ENCODE data around the gene CEMIP.

The CEMIP gene

DNA sequence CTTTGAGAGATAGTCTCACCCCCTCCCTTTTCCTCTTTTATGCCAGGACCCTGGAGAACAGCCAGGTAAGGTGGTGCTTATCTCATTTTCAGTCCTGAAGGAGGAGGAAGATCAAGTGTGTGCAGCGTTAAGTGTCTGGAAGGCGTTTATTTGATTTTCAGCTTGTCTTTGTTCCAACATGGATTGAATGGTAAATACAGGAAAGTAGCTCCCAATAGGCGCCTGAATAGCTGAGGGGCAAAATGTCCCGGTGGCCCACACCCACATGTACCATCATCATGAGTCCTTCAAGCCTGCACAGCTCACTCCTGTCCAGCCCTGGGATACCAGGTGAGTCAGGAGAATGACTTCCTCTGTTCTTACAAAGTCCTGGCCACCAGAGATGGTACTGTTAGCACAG, 73.5 kb downstream of the CEMIP start:
- Histone ChIP-seq H3K4me3 (replicated peaks; ENCODE audit: low read depth, low read length) (no peak overlapping the region), H3K36me3 (ENCODE audit: control insufficient read depth, insufficient read depth, low read length) (no peaks in the 10 kb centered on the region), H3K27me3 (replicated peaks; ENCODE audit: control insufficient read depth, insufficient read depth, low read length) (no peaks in the 10 kb centered on the region; the same call in none of the 2 replicates)
- DNase-seq (ENCODE audit: extremely low read depth, insufficient read length), result no peak
- TF ChIP-seq, protein P1, sequence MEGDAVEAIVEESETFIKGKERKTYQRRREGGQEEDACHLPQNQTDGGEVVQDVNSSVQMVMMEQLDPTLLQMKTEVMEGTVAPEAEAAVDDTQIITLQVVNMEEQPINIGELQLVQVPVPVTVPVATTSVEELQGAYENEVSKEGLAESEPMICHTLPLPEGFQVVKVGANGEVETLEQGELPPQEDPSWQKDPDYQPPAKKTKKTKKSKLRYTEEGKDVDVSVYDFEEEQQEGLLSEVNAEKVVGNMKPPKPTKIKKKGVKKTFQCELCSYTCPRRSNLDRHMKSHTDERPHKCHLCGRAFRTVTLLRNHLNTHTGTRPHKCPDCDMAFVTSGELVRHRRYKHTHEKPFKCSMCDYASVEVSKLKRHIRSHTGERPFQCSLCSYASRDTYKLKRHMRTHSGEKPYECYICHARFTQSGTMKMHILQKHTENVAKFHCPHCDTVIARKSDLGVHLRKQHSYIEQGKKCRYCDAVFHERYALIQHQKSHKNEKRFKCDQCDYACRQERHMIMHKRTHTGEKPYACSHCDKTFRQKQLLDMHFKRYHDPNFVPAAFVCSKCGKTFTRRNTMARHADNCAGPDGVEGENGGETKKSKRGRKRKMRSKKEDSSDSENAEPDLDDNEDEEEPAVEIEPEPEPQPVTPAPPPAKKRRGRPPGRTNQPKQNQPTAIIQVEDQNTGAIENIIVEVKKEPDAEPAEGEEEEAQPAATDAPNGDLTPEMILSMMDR (IDR thresholded peaks at IDR 0.05; ENCODE audit: insufficient read depth, low read length, poor library complexity, severe bottlenecking), result no peak

DNA sequence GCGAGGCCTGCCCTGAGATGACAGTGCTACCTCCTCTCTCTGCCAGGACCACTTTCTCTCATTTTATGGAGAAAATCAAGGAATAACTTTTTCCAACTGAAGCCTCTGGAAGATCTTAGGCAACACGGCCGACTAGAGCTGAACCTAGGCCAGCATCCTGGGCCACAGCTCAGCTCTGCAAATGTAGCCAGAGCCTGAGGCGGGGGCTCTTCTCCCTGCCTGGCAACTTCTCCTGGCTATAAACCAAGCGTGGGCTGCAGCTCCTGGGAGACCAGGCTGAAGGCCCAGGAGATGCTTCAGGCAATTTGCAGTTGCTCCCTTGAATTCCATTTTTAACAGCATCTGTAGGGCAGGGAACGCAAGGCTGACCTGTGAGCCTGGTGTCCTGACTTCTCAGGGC, 74.9 kb downstream of the CEMIP start:
- H3K27me3 ChIP-seq (replicated peaks; ENCODE audit: control insufficient read depth, insufficient read depth, low read length), result no peaks in the 10 kb centered on the region; the same call in 1 of the 2 replicates
- no peak for DNase-seq (ENCODE audit: extremely low read depth, insufficient read length)
- TF ChIP-seq, protein P1 (IDR thresholded peaks at IDR 0.05; ENCODE audit: insufficient read depth, low read length, poor library complexity, severe bottlenecking), result no peak

DNA sequence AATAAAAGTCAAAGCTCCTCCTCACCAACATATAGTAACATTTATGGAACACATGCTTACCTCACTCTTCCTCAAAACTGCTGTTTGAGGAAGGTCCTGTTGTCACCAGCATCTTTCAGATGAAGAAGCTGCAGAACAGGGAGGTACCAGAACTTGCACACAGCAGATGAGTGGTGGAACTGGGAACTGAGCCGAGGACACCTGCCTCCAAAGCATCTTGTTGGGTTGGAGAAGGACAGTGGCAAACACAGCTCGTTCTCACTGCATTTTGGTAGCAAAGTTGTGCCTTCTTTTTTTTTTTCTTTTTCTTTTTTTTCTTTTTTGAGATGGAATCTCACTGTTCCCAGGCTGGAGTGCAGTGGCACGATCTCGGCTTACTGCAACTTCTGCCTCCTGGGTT, 76.0 kb downstream of the CEMIP start:
- TF ChIP-seq, protein P1 (IDR thresholded peaks at IDR 0.05; ENCODE audit: insufficient read depth, low read length, poor library complexity, severe bottlenecking), result no peak
- Histone ChIP-seq H3K36me3 (ENCODE audit: control insufficient read depth, insufficient read depth, low read length) (no peaks in the 10 kb centered on the region), H3K27me3 (replicated peaks; ENCODE audit: control insufficient read depth, insufficient read depth, low read length) (no peaks in the 10 kb centered on the region; the same call in 1 of the 2 replicates), H3K4me3 (replicated peaks; ENCODE audit: low read depth, low read length) (no peak overlapping the region)
- DNase-seq (ENCODE audit: extremely low read depth, insufficient read length), result no peak

More for the DNA sequence above, 74.9 kb downstream of the CEMIP start:
- H3K36me3 ChIP-seq (ENCODE audit: control insufficient read depth, insufficient read depth, low read length), result no peaks in the 10 kb centered on the region
- H3K4me3 ChIP-seq (replicated peaks; ENCODE audit: low read depth, low read length), result no peak overlapping the region

DNA sequence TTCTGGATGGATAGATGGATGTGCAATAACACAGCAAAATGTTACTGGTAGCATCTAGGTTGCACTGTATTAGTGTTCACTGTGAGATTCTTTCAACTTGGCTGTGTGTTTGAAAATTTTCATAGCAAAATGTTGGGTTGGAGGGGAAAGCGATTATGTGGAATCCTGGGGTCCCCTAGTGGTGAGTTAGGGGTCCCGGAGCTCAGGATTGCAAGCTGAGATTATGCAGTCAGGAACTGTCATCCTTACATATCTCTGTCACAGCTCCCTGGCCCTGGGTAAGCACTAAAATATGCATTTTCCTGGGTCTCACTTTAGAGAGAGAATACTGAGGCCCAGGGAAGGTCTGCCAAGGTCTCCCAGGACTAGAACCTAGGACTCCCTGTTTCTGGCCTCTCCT, 77.2 kb downstream of the CEMIP start:
- TF ChIP-seq, protein P1 (IDR thresholded peaks at IDR 0.05; ENCODE audit: insufficient read depth, low read length, poor library complexity, severe bottlenecking), result peak; percentile 18
- Histone ChIP-seq H3K36me3 (ENCODE audit: control insufficient read depth, insufficient read depth, low read length) (no peaks in the 10 kb centered on the region), H3K27me3 (replicated peaks; ENCODE audit: control insufficient read depth, insufficient read depth, low read length) (peaks cover 3% of the 10 kb centered on the region), H3K4me3 (replicated peaks; ENCODE audit: low read depth, low read length) (no peak overlapping the region)
- DNase-seq (ENCODE audit: extremely low read depth, insufficient read length), result no peak

DNA sequence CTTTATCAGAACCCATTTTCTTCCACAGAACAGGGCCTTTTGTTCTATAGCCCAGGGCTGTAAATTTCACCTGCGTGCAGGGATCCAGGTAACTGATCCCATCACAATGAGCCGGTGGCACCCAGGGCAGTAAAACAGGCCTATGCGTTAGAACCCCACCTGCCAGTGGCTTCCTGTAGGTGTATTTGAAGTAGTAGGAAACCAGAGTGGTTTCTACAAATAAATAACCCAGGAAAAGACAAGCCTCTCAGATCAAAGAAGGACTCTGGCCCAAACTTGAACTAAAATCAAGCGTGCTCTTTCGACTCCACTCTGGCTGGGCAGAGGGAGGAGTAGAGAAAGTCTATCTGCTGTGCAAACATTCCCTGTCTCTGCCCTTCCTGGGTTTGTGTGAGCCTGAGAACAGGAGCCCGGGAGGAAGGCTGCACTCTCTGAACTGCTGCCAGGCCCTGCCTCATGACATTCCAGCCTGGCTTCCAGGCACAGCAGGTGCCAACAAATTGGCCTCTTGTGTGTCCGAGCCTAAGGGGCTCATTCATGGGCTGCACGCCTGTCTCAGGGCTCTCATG, 77.7 kb downstream of the CEMIP start:
- peaks cover 3% of the 10 kb centered on the region for H3K27me3 ChIP-seq (replicated peaks; ENCODE audit: control insufficient read depth, insufficient read depth, low read length)
- DNase-seq (ENCODE audit: extremely low read depth, insufficient read length), result no peak
- no peak overlapping the region for H3K4me3 ChIP-seq (replicated peaks; ENCODE audit: low read depth, low read length)
- H3K36me3 ChIP-seq (ENCODE audit: control insufficient read depth, insufficient read depth, low read length), result no peaks in the 10 kb centered on the region
- TF ChIP-seq, protein P1 (IDR thresholded peaks at IDR 0.05; ENCODE audit: insufficient read depth, low read length, poor library complexity, severe bottlenecking), result no peak

DNA sequence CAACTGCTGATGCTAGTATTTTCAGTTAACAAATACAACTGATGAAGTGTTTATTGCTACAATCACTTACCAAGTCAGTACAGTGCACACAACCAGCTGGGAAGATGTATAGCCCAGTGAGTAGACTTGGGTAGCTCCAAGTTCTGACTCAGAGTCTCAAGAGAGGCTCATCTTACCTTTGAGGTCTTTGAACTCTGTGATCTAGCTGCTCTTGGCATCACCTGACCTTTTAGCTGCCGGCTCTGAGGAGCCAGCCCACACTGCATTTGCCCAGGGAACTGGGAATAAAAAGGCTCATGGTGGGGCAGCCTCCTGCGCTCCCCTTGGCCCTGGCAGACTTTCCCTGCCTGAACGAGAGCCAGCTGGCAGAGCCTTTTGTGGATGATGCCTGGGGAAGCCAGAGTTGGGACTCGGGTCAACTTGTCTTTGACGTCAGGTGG, 82.6 kb downstream of the CEMIP start:
- Histone ChIP-seq H3K36me3 (ENCODE audit: control insufficient read depth, insufficient read depth, low read length) (no peaks in the 10 kb centered on the region), H3K4me3 (replicated peaks; ENCODE audit: low read depth, low read length) (no peak overlapping the region)
- TF ChIP-seq, protein P1 (IDR thresholded peaks at IDR 0.05; ENCODE audit: insufficient read depth, low read length, poor library complexity, severe bottlenecking), result no peak

More for the DNA sequence above, 82.6 kb downstream of the CEMIP start:
- H3K27me3 ChIP-seq (replicated peaks; ENCODE audit: control insufficient read depth, insufficient read depth, low read length), result peaks cover 3% of the 10 kb centered on the region
- DNase-seq (ENCODE audit: extremely low read depth, insufficient read length), result no peak

Measured in GM06990 (cell line).